ENCODE measurements around the gene MAP3K7. TPM values are rescaled to one million over a fixed set of nuclear protein-coding genes. Genes with fewer than 3 reads are reported as not detected.

The MAP3K7 gene
- total RNA-seq, 1 donor from 2014 or later: 22.0 TPM

DNA sequence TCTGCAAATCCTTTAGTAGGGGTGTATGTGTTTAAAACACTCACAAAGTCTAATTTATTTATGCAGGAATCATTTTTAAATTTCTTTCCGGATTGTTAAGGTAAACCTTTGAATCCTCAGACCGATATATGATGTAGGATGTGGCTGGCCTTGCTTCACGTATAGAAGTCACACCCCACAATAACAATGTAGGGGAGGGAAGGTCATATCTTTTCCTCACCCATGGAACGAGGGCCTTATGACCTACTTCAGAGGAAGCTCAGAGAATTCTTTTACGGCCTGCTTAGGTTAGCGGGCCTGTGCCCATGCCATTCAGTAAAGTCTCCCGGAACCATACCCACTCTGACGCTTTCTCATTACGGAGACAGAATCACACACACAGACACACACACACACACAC, 102.9 kb downstream of the MAP3K7 start:
- no peak for ATAC-seq
- intact Hi-C loops (cut with DNase I): no loop called here
- H3K27ac ChIP-seq: no peak overlapping the region

GRCh38 chr6:90483116-90483839, 103.6 kb downstream of the MAP3K7 start:
- intact Hi-C loops (cut with DNase I): no loop called here
- ATAC-seq: no peak
- no peak for TF ChIP-seq CTCF (IDR thresholded peaks at IDR 0.05)

More for the DNA sequence above, 102.9 kb downstream of the MAP3K7 start:
- Histone ChIP-seq H3K36me3 (no peaks in the 10 kb centered on the region), H3K4me1 (peaks cover 3% of the 10 kb centered on the region), H3K9me3 (no peaks in the 10 kb centered on the region), H3K4me3 (no peak overlapping the region), H3K27me3 (ENCODE audit: low read depth) (no peaks in the 10 kb centered on the region)
- no peak for DNase-seq
- no peak for TF ChIP-seq CTCF (IDR thresholded peaks at IDR 0.05)

DNA sequence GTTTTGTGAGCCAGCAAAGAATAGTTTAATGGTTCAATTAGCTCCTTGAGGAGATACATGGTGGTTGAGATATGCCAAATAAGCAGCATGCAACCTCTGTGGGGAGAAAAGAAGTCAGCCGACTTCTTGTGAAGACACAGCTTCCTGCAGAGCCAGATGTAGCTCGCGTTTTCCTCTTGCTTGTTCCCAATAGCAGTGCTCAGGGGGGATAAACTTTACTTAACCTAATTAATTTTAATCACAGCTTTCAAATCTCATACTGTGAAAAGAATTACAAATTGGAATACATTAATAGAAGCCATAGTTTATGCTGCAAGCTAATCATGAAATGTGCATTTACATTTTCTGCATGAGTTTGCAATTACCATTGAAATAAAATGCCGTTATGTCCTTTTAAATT, 106.2 kb downstream of the MAP3K7 start:
- peaks cover 10% of the 10 kb centered on the region for H3K4me1 ChIP-seq
- no peak for TF ChIP-seq CTCF (IDR thresholded peaks at IDR 0.05)
- no peaks in the 10 kb centered on the region for H3K27me3 ChIP-seq (ENCODE audit: low read depth)
- DNase-seq (no peak), ATAC-seq (no peak)
- no peak overlapping the region for H3K4me3 ChIP-seq
- no peaks in the 10 kb centered on the region for H3K9me3 ChIP-seq
- intact Hi-C loops (cut with DNase I): no loop called here
- no peaks in the 10 kb centered on the region for H3K36me3 ChIP-seq
- no peak overlapping the region for H3K27ac ChIP-seq

More at GRCh38 chr6:90483116-90483839, 103.6 kb downstream of the MAP3K7 start:
- Histone ChIP-seq H3K9me3 (no peaks in the 10 kb centered on the region), H3K4me1 (peaks cover 10% of the 10 kb centered on the region), H3K36me3 (no peaks in the 10 kb centered on the region), H3K4me3 (no peak overlapping the region), H3K27ac (no peak overlapping the region), H3K27me3 (ENCODE audit: low read depth) (no peaks in the 10 kb centered on the region)
- no peak for DNase-seq

- peak; percentile 19 for TF ChIP-seq CTCF (IDR thresholded peaks at IDR 0.05)
- Histone ChIP-seq H3K4me1 (peaks cover 10% of the 10 kb centered on the region), H3K4me3 (no peak overlapping the region), H3K36me3 (no peaks in the 10 kb centered on the region), H3K27me3 (ENCODE audit: low read depth) (no peaks in the 10 kb centered on the region), H3K27ac (no peak overlapping the region), H3K9me3 (no peaks in the 10 kb centered on the region)
- intact Hi-C loops (cut with DNase I): loop anchor here (10.0 kb wide), 1 partner anchor 535 kb away; no protein-coding TSS in a partner anchor
- no peak for DNase-seq
- ATAC-seq: no peak
Measured at GRCh38 chr6:90479603-90479926, 107.3 kb downstream of the MAP3K7 start.

- TF ChIP-seq CTCF (IDR thresholded peaks at IDR 0.05): peak; percentile 94
- no peaks in the 10 kb centered on the region for H3K36me3 ChIP-seq
- peak; percentile 87 for DNase-seq
- H3K4me3 ChIP-seq: no peak overlapping the region
- no peak overlapping the region for H3K27ac ChIP-seq
- intact Hi-C loops (cut with DNase I): loop anchor here (10.0 kb wide), 1 partner anchor 534 kb away; no protein-coding TSS in a partner anchor
- ATAC-seq: peak; percentile 98 to 99
- no peaks in the 10 kb centered on the region for H3K9me3 ChIP-seq
- H3K4me1 ChIP-seq: peaks cover 10% of the 10 kb centered on the region
- H3K27me3 ChIP-seq (ENCODE audit: low read depth): no peaks in the 10 kb centered on the region
Measured at GRCh38 chr6:90478789-90479602, 107.9 kb downstream of the MAP3K7 start.
